ENCODE results near the gene NOS3.

Gene NOS3

GRCh38 chr7:150964593-150965111 is 26.2 kb upstream of the NOS3 start:
- DNase-seq (ENCODE audit: low read depth, low spot score), result no peak

GRCh38 chr7:150965273-150965830 is 25.5 kb upstream of the NOS3 start:
- no peak for DNase-seq (ENCODE audit: low read depth, low spot score)

GRCh38 chr7:150966002-150966401 is 24.8 kb upstream of the NOS3 start:
- DNase-seq (ENCODE audit: low read depth, low spot score), result no peak

- no peak for DNase-seq (ENCODE audit: low read depth, low spot score)
Observed at GRCh38 chr7:150967349-150967748, 23.5 kb upstream of the NOS3 start.

- DNase-seq (ENCODE audit: low read depth, low spot score), result no peak
Observed at GRCh38 chr7:150968056-150968733, 22.6 kb upstream of the NOS3 start.

- DNase-seq (ENCODE audit: low read depth, low spot score), result no peak
Observed at GRCh38 chr7:150968734-150969372, 22.0 kb upstream of the NOS3 start.

GRCh38 chr7:150969475-150969874 is 21.3 kb upstream of the NOS3 start:
- no peak for DNase-seq (ENCODE audit: low read depth, low spot score)

GRCh38 chr7:150970424-150970823 is 20.4 kb upstream of the NOS3 start:
- no peak for DNase-seq (ENCODE audit: low read depth, low spot score)

- DNase-seq (ENCODE audit: low read depth, low spot score), result no peak
Observed at GRCh38 chr7:150971242-150972022, 19.4 kb upstream of the NOS3 start.

GRCh38 chr7:150972023-150972468 is 18.8 kb upstream of the NOS3 start:
- DNase-seq (ENCODE audit: low read depth, low spot score), result no peak

- no peak for DNase-seq (ENCODE audit: low read depth, low spot score)
Observed at GRCh38 chr7:150972741-150973140, 18.1 kb upstream of the NOS3 start.

GRCh38 chr7:150973571-150974451 is 17.0 kb upstream of the NOS3 start:
- DNase-seq (ENCODE audit: low read depth, low spot score), result no peak

GRCh38 chr7:150974468-150975391 is 16.1 kb upstream of the NOS3 start:
- DNase-seq (ENCODE audit: low read depth, low spot score), result no peak

- no peak for DNase-seq (ENCODE audit: low read depth, low spot score)
Observed at GRCh38 chr7:150975536-150976319, 15.1 kb upstream of the NOS3 start.

GRCh38 chr7:150976529-150977381 is 14.1 kb upstream of the NOS3 start:
- no peak for DNase-seq (ENCODE audit: low read depth, low spot score)

- DNase-seq (ENCODE audit: low read depth, low spot score), result no peak
Observed at GRCh38 chr7:150977382-150978125, 13.3 kb upstream of the NOS3 start.

- no peak for DNase-seq (ENCODE audit: low read depth, low spot score)
Observed at GRCh38 chr7:150978126-150978789, 12.6 kb upstream of the NOS3 start, which contains the start of gene KCNH2. KCNH2 (minus strand) TSS chr7:150978321; CDS start chr7:150977913, 408 bp downstream.

All from brain pericyte (primary cell).